G401 (cell line): ENCODE measurements around the gene PEX5. TPM values are rescaled to one million over a fixed set of nuclear protein-coding genes. Genes with fewer than 3 reads are reported as not detected.
A peak's percentile ranks its signal among the peaks of the same experiment; 100 is the strongest.
"Not testable (repeated sequence)": the region's sequence is repeated elsewhere in the genome, so short reads cannot be mapped to it uniquely, and the experiment has no call there.

Source experiments
- DNase-seq: peaks from one replicate; pipeline ENCODE4 v3.0.0-alpha.2; 2015; ENCODE audit warnings: low spot score
- in situ Hi-C: cut with HindIII; loops from 2 replicates; pipeline ENCODE4 v1.10.0; 2016; ENCODE audit warnings: low sequenced_read_pairs, mixed read lengths
- total RNA-seq: library from RNA; depleted of rRNA; stranded (reverse); fragments of >200 nt; shearing (Covaris generic); gene quantifications from 2 replicates; pipeline ENCODE4 v1.2.3, GENCODE V29; 2014

The PEX5 gene
- total RNA-seq, 1 experiment from 2014 or later = 64.6 TPM

GRCh38 chr12:7157391-7157790 lies 32.1 kb upstream of the PEX5 start:
- in situ Hi-C loops = no loop called here
- DNase-seq = no peak

- in situ Hi-C loops = no loop called here
Observed at GRCh38 chr12:7158781-7159609, 30.5 kb upstream of the PEX5 start.

GRCh38 chr12:7160183-7160582 lies 29.3 kb upstream of the PEX5 start:
- in situ Hi-C loops = loop anchor here (10.0 kb wide), 1 partner anchor 55 kb away; the partner anchor contains the start of gene C1RL
- no peak for DNase-seq

More at GRCh38 chr12:7158781-7159609, 30.5 kb upstream of the PEX5 start:
- no peak for DNase-seq

- in situ Hi-C loops = loop anchor here (10.0 kb wide), 1 partner anchor 57 kb away; the partner anchor contains the start of gene C1RL
- no peak for DNase-seq
Observed at GRCh38 chr12:7161327-7161726, 28.2 kb upstream of the PEX5 start.

GRCh38 chr12:7161811-7162210 lies 27.7 kb upstream of the PEX5 start:
- in situ Hi-C loops = loop anchor here (10.0 kb wide), 1 partner anchor 57 kb away; the partner anchor contains the start of gene C1RL
- DNase-seq = peak; percentile 65

GRCh38 chr12:7162691-7163114 lies 26.8 kb upstream of the PEX5 start:
- in situ Hi-C loops = loop anchor here (10.0 kb wide), 1 partner anchor 58 kb away; the partner anchor contains the start of gene C1RL
- peak; percentile 64 for DNase-seq

- in situ Hi-C loops = loop anchor here (10.0 kb wide), 1 partner anchor 65 kb away; the partner anchor contains the start of gene C1RL
- DNase-seq = no peak
Observed at GRCh38 chr12:7169951-7170350, 19.5 kb upstream of the PEX5 start.

- DNase-seq = no peak
- in situ Hi-C loops = no loop called here
Observed at GRCh38 chr12:7171854-7172253, 17.6 kb upstream of the PEX5 start.

GRCh38 chr12:7175493-7175892 lies 14.0 kb upstream of the PEX5 start:
- no peak for DNase-seq
- in situ Hi-C loops = no loop called here

- in situ Hi-C loops = no loop called here
- no peak for DNase-seq
Observed at GRCh38 chr12:7176595-7176994, 12.9 kb upstream of the PEX5 start.

GRCh38 chr12:7178481-7178880 lies 11.0 kb upstream of the PEX5 start:
- DNase-seq = no peak
- in situ Hi-C loops = no loop called here

- in situ Hi-C loops = no loop called here
- no peak for DNase-seq
Observed at GRCh38 chr12:7180685-7181084, 8.8 kb upstream of the PEX5 start.

- DNase-seq, in situ Hi-C loops: not testable (repeated sequence)
Observed at GRCh38 chr12:7186058-7186457, 3.4 kb upstream of the PEX5 start.

- DNase-seq = peak; percentile 88
- in situ Hi-C loops = no loop called here
Observed at GRCh38 chr12:7188562-7189397, 706 bp upstream of the PEX5 start.

GRCh38 chr12:7190268-7191055 lies 976 bp downstream of the PEX5 start:
- DNase-seq = peak; percentile 62
- in situ Hi-C loops = no loop called here

- DNase-seq = no peak
- in situ Hi-C loops = no loop called here
Observed at GRCh38 chr12:7193674-7194073, 4.2 kb downstream of the PEX5 start.

GRCh38 chr12:7197841-7198240 lies 8.4 kb downstream of the PEX5 start:
- in situ Hi-C loops = no loop called here
- no peak for DNase-seq

GRCh38 chr12:7203109-7203508 lies 13.6 kb downstream of the PEX5 start:
- no peak for DNase-seq
- in situ Hi-C loops = no loop called here

GRCh38 chr12:7205091-7205490 lies 15.6 kb downstream of the PEX5 start:
- in situ Hi-C loops = no loop called here
- DNase-seq = no peak
